ENCODE measurements around the gene AHI1.

AHI1 gene

GRCh38 chr6:135236319-135236718, 261.2 kb downstream of the AHI1 start:
- no peak for DNase-seq (ENCODE audit: low spot score)
- no peak for FAIRE-seq

GRCh38 chr6:135235716-135236115, 261.8 kb downstream of the AHI1 start:
- FAIRE-seq = no peak
- no peak for DNase-seq (ENCODE audit: low spot score)

GRCh38 chr6:135234492-135234780, 263.1 kb downstream of the AHI1 start:
- no peak for DNase-seq (ENCODE audit: low spot score)
- no peak for FAIRE-seq

- DNase-seq (ENCODE audit: low spot score) (no peak), FAIRE-seq (no peak)
These were observed 263.7 kb downstream of the AHI1 start for GRCh38 chr6:135233686-135234491.

Data from urothelium cell line (cell line).